H9 (cell line): ENCODE measurements around the gene DNAL1. TPM values are rescaled to one million over a fixed set of nuclear protein-coding genes. Genes with fewer than 3 reads are reported as not detected.

Experiments used
- DNase-seq: peaks from one replicate; pipeline ENCODE4 v3.0.0-alpha.2; 2017
- H2AFZ ChIP-seq: one replicate; pipeline ENCODE4 v1.6.1; 2013; ENCODE audit warnings: mild to moderate bottlenecking, low read length, control low read depth, moderate library complexity
- H2AK5ac ChIP-seq: 2 replicates; pipeline ENCODE4 v1.6.1; 2013; ENCODE audit warnings: low read length, control low read depth, mixed read lengths; ENCODE audit not compliant: insufficient read length
- H2BK120ac ChIP-seq: one replicate; pipeline ENCODE4 v1.6.1; 2013; ENCODE audit warnings: low read depth, mild to moderate bottlenecking, low read length, control low read depth, inconsistent platforms; ENCODE audit not compliant: poor library complexity, severe bottlenecking
- H2BK12ac ChIP-seq: 2 replicates; pipeline ENCODE4 v1.6.1; 2013; ENCODE audit warnings: low read length, control low read depth, mixed read lengths, low read depth; ENCODE audit not compliant: insufficient read length
- H2BK15ac ChIP-seq: 2 replicates; pipeline ENCODE4 v1.6.1; 2013; ENCODE audit warnings: low read depth, low read length, control low read depth
- H2BK20ac ChIP-seq: one replicate; pipeline ENCODE4 v1.6.1; 2013; ENCODE audit warnings: low read depth, mild to moderate bottlenecking, low read length, control low read depth, inconsistent platforms; ENCODE audit not compliant: poor library complexity, severe bottlenecking
- H2BK5ac ChIP-seq: 2 replicates; pipeline ENCODE4 v1.6.1; 2013; ENCODE audit warnings: low read length, control low read depth, mixed read lengths; ENCODE audit not compliant: insufficient read length
- H3K14ac ChIP-seq: 2 replicates; pipeline ENCODE4 v1.6.1; 2013; ENCODE audit warnings: low read length, control low read depth; ENCODE audit not compliant: insufficient read depth
- H3K18ac ChIP-seq: 2 replicates; pipeline ENCODE4 v1.6.1; 2013; ENCODE audit warnings: low read depth, mild to moderate bottlenecking, mixed read lengths, low read length, control low read depth; ENCODE audit not compliant: insufficient read length
- H3K23ac ChIP-seq: 2 replicates; pipeline ENCODE4 v1.6.1; 2013; ENCODE audit warnings: low read length, control low read depth, mixed read lengths, low read depth; ENCODE audit not compliant: insufficient read length
- H3K23me2 ChIP-seq: 2 replicates; pipeline ENCODE4 v1.6.1; 2013; ENCODE audit warnings: low read depth, mild to moderate bottlenecking, mixed read lengths, low read length, control low read depth; ENCODE audit not compliant: insufficient read length, poor library complexity, severe bottlenecking
- H3K27ac ChIP-seq: 2 replicates; pipeline ENCODE4 v1.5.1; 2013; ENCODE audit warnings: low read length, control low read depth, mixed read lengths, low read depth; ENCODE audit not compliant: insufficient read length
- H3K27me3 ChIP-seq: 2 replicates; pipeline ENCODE4 v1.6.1; 2013; ENCODE audit warnings: low read length, control low read depth, inconsistent platforms; ENCODE audit not compliant: insufficient read depth
- H3K4ac ChIP-seq: 2 replicates; pipeline ENCODE4 v1.6.1; 2013; ENCODE audit warnings: low read depth, mild to moderate bottlenecking, control low read depth, inconsistent platforms, low read length, moderate library complexity
- H3K4me1 ChIP-seq: 2 replicates; pipeline ENCODE4 v1.6.1; 2013; ENCODE audit warnings: low read length, control low read depth, inconsistent platforms; ENCODE audit not compliant: insufficient read depth
- H3K4me2 ChIP-seq: 2 replicates; pipeline ENCODE4 v1.6.1; 2013; ENCODE audit warnings: low read length, control low read depth, mixed read lengths; ENCODE audit not compliant: insufficient read length, insufficient read depth
- H3K56ac ChIP-seq: 2 replicates; pipeline ENCODE4 v1.6.1; 2013; ENCODE audit warnings: low read depth, mild to moderate bottlenecking, mixed read lengths, low read length, control low read depth; ENCODE audit not compliant: insufficient read length
- H3K79me1 ChIP-seq: 2 replicates; pipeline ENCODE4 v1.6.1; 2013; ENCODE audit warnings: low read depth, mild to moderate bottlenecking, moderate library complexity, low read length, control low read depth, inconsistent platforms; ENCODE audit not compliant: insufficient read depth, poor library complexity, severe bottlenecking
- H3K79me2 ChIP-seq: 2 replicates; pipeline ENCODE4 v1.6.1; 2013; ENCODE audit warnings: low read length, control low read depth, inconsistent platforms; ENCODE audit not compliant: insufficient read depth
- H3K9ac ChIP-seq: 2 replicates; pipeline ENCODE4 v1.6.1; 2013; ENCODE audit warnings: low read length, control low read depth, mixed read lengths; ENCODE audit not compliant: insufficient read length; ENCODE audit errors: extremely low read depth
- H3K9me3 ChIP-seq: one replicate; pipeline ENCODE4 v1.6.1; 2013; ENCODE audit warnings: low read depth, low read length, inconsistent platforms; ENCODE audit not compliant: control insufficient read depth
- H3T11ph ChIP-seq: one replicate; pipeline ENCODE4 v1.6.1; 2013; ENCODE audit warnings: mild to moderate bottlenecking, low read length, control low read depth, inconsistent platforms
- H4K20me1 ChIP-seq: one replicate; pipeline ENCODE4 v1.6.1; 2013; ENCODE audit not compliant: control insufficient read depth, insufficient read length, insufficient read depth
- H4K5ac ChIP-seq: 2 replicates; pipeline ENCODE4 v1.6.1; 2013; ENCODE audit warnings: low read depth, mild to moderate bottlenecking, mixed read lengths, low read length, control low read depth; ENCODE audit not compliant: insufficient read length
- H4K8ac ChIP-seq: replicated peaks from 2 replicates; pipeline ENCODE4 v1.6.1; 2013; ENCODE audit warnings: low read length, control low read depth, mixed read lengths, low read depth; ENCODE audit not compliant: insufficient read length
- H4K91ac ChIP-seq: 2 replicates; pipeline ENCODE4 v1.6.1; 2013; ENCODE audit warnings: low read depth, mild to moderate bottlenecking, moderate library complexity, mixed read lengths, low read length, control low read depth; ENCODE audit not compliant: insufficient read length
- H3K27ac Mint-ChIP-seq, 3 experiments: 2 replicates in 2 of 3; 3 replicates in 1 of 3; pipeline ENCODE4 v1.8.0; 2020 to 2021; ENCODE audit warnings: mixed read lengths in 3 of 3, mild to moderate bottlenecking in 1 of 3, moderate library complexity in 1 of 3
- H3K27me3 Mint-ChIP-seq: 2 replicates; pipeline ENCODE4 v1.8.0; 2021; ENCODE audit warnings: low read depth, mild to moderate bottlenecking, moderate library complexity, mixed read lengths
- H3K36me3 Mint-ChIP-seq, 3 experiments: 2 replicates in 2 of 3; 3 replicates in 1 of 3; pipeline ENCODE4 v1.8.0; 2020 to 2021; ENCODE audit warnings: low read depth in 3 of 3, mixed read lengths in 3 of 3; ENCODE audit not compliant: insufficient read depth in 1 of 3
- H3K4me1 Mint-ChIP-seq, 2 experiments: 2 replicates each; pipeline ENCODE4 v1.8.0; 2020; ENCODE audit warnings: mixed read lengths in 2 of 2
- H3K4me3 Mint-ChIP-seq, 2 experiments: 2 replicates in 1 of 2; 3 replicates in 1 of 2; pipeline ENCODE4 v1.8.0; 2020 to 2021; ENCODE audit warnings: mild to moderate bottlenecking in 2 of 2, mixed read lengths in 2 of 2, moderate library complexity in 1 of 2
- H3K9me3 Mint-ChIP-seq, 2 experiments: 2 replicates in 1 of 2; 3 replicates in 1 of 2; pipeline ENCODE4 v1.8.0; 2020; ENCODE audit warnings: mild to moderate bottlenecking in 2 of 2, mixed read lengths in 2 of 2, moderate library complexity in 1 of 2
- total RNA-seq: library from RNA; stranded (reverse); gene quantifications from 2 replicates; pipeline ENCODE4 v1.2.1, GENCODE V29; 2021
- TF ChIP-seq, protein P1 (sequence below): fragments of 200-600 bp; sonication (generic); conservative IDR thresholded peaks from 3 replicates; pipeline ENCODE4 v1.8.0; 2021; ENCODE audit warnings: antibody characterized with exemption, mild to moderate bottlenecking

Gene DNAL1
- total RNA-seq, 1 experiment from 2014 or later: 17.7 TPM

DNA sequence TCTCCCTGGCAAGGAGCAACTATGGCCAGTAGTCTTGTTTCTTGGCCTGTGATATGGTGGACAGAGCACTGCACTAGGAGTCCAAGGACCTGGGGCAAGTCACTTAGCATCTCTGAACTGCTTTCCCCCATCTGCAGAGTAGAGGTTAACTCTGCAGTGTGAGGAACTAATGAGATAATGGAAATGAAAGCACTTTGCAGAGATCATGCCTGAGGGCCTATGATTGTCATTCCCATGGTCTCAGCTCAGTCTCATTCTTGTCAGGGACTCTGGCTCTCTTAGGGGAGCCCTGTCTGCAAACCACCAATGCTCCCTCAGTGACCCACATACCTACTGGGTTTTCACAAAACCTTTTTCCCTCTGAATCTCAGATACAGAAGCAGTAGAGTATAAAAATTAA lies 75.8 kb downstream of the DNAL1 start:
- no peak overlapping the region for H3T11ph ChIP-seq
- H2AK5ac ChIP-seq: no peak overlapping the region
- no peaks in the 10 kb centered on the region for H3K27me3 ChIP-seq
- H4K20me1 ChIP-seq: no peaks in the 10 kb centered on the region
- no peaks in the 10 kb centered on the region for H3K9me3 ChIP-seq
- H2BK5ac ChIP-seq: no peak overlapping the region
- no peak overlapping the region for H2BK120ac ChIP-seq
- no peak overlapping the region for H3K56ac ChIP-seq
- H3K23me2 ChIP-seq: peaks cover 7% of the 10 kb centered on the region
- H3K27me3 Mint-ChIP-seq: peaks cover 5% of the 10 kb centered on the region; the same call in 1 of the 2 replicates
- no peak overlapping the region for H4K8ac ChIP-seq
- H3K27ac ChIP-seq: no peak overlapping the region
- no peak for DNase-seq
- H4K5ac ChIP-seq: no peak overlapping the region
- H3K4me1 ChIP-seq: peaks cover 6% of the 10 kb centered on the region; the same call in 1 of the 2 replicates
- H2AFZ ChIP-seq: no peak overlapping the region
- H3K27ac Mint-ChIP-seq: peak overlapping the region in 1 of 3 experiments; percentile 44; a peak in 1 of 7 replicates
- no peaks in the 10 kb centered on the region for H3K79me1 ChIP-seq
- H3K9ac ChIP-seq: no peak overlapping the region
- H2BK12ac ChIP-seq: no peak overlapping the region
- no peak overlapping the region for H3K4me3 Mint-ChIP-seq
- H3K4me2 ChIP-seq: no peak overlapping the region
- no peak overlapping the region for H3K4ac ChIP-seq
- H3K4me1 Mint-ChIP-seq: peaks cover 61 to 68% of the 10 kb centered on the region in 2 experiments
- TF ChIP-seq, protein P1, sequence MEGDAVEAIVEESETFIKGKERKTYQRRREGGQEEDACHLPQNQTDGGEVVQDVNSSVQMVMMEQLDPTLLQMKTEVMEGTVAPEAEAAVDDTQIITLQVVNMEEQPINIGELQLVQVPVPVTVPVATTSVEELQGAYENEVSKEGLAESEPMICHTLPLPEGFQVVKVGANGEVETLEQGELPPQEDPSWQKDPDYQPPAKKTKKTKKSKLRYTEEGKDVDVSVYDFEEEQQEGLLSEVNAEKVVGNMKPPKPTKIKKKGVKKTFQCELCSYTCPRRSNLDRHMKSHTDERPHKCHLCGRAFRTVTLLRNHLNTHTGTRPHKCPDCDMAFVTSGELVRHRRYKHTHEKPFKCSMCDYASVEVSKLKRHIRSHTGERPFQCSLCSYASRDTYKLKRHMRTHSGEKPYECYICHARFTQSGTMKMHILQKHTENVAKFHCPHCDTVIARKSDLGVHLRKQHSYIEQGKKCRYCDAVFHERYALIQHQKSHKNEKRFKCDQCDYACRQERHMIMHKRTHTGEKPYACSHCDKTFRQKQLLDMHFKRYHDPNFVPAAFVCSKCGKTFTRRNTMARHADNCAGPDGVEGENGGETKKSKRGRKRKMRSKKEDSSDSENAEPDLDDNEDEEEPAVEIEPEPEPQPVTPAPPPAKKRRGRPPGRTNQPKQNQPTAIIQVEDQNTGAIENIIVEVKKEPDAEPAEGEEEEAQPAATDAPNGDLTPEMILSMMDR: no peak
- no peaks in the 10 kb centered on the region for H3K79me2 ChIP-seq
- peaks cover 3 to 17% (median 12%) of the 10 kb centered on the region in 3 experiments for H3K36me3 Mint-ChIP-seq
- H4K91ac ChIP-seq: no peak overlapping the region
- no peak overlapping the region for H3K23ac ChIP-seq
- H3K9me3 Mint-ChIP-seq: no peaks in the 10 kb centered on the region
- H2BK20ac ChIP-seq: no peak overlapping the region
- H3K14ac ChIP-seq: no peak overlapping the region
- H3K18ac ChIP-seq: no peak overlapping the region
- no peak overlapping the region for H2BK15ac ChIP-seq
